Glomerular visceral epithelial cell (primary cell): ENCODE measurements around the gene MTUS2.

Experiments used
- DNase-seq: peaks from one replicate; pipeline ENCODE4 v3.0.0-alpha.2; 2016; ENCODE audit errors: extremely low spot score

The MTUS2 gene

GRCh38 chr13:29526741-29527140, 706.6 kb downstream of the MTUS2 start:
- no peak for DNase-seq

GRCh38 chr13:29527511-29527910, 707.4 kb downstream of the MTUS2 start:
- DNase-seq: no peak

GRCh38 chr13:29527916-29528315, 707.8 kb downstream of the MTUS2 start:
- DNase-seq: no peak

- DNase-seq: no peak
Observed at GRCh38 chr13:29529754-29530153, 709.6 kb downstream of the MTUS2 start.

- DNase-seq: no peak
Observed at GRCh38 chr13:29530901-29531300, 710.8 kb downstream of the MTUS2 start.

- no peak for DNase-seq
Observed at GRCh38 chr13:29532116-29532515, 712.0 kb downstream of the MTUS2 start.

- no peak for DNase-seq
Observed at GRCh38 chr13:29532821-29533220, 712.7 kb downstream of the MTUS2 start.

GRCh38 chr13:29534083-29534482, 713.9 kb downstream of the MTUS2 start:
- no peak for DNase-seq

GRCh38 chr13:29535663-29536655, 715.8 kb downstream of the MTUS2 start:
- DNase-seq: no peak

GRCh38 chr13:29536853-29537252, 716.7 kb downstream of the MTUS2 start:
- DNase-seq: no peak

- DNase-seq: no peak
Observed at GRCh38 chr13:29537736-29538651, 717.9 kb downstream of the MTUS2 start.

- DNase-seq: no peak
Observed at GRCh38 chr13:29538652-29539040, 718.5 kb downstream of the MTUS2 start.

- DNase-seq: no peak
Observed at GRCh38 chr13:29539856-29540255, 719.7 kb downstream of the MTUS2 start.

- no peak for DNase-seq
Observed at GRCh38 chr13:29540334-29540733, 720.2 kb downstream of the MTUS2 start.

GRCh38 chr13:29540799-29541198, 720.7 kb downstream of the MTUS2 start:
- DNase-seq: no peak

GRCh38 chr13:29541400-29541799, 721.3 kb downstream of the MTUS2 start:
- no peak for DNase-seq

- no peak for DNase-seq
Observed at GRCh38 chr13:29542381-29542780, 722.2 kb downstream of the MTUS2 start.

GRCh38 chr13:29543230-29544215, 723.4 kb downstream of the MTUS2 start:
- peak; percentile 65 for DNase-seq

- DNase-seq: no peak
Observed at GRCh38 chr13:29545988-29546387, 725.8 kb downstream of the MTUS2 start.

- no peak for DNase-seq
Observed at GRCh38 chr13:29546662-29547061, 726.5 kb downstream of the MTUS2 start.

GRCh38 chr13:29547153-29547552, 727.0 kb downstream of the MTUS2 start:
- DNase-seq: no peak
